Activated CD4-positive, alpha-beta T cell treated with anti-CD3 and anti-CD28 coated beads for 24 hours (primary cell): ENCODE data around the gene FOXD4L5.
"Not testable (repeated sequence)": the region's sequence is repeated elsewhere in the genome, so short reads cannot be mapped to it uniquely, and the experiment has no call there.

Experiments
- DNase-seq, 2 donors: peaks; one replicate each; pipeline ENCODE4 v3.0.0-alpha.2; 2020; ENCODE audit warnings: low read depth in 2 of 2

FOXD4L5 gene

DNA sequence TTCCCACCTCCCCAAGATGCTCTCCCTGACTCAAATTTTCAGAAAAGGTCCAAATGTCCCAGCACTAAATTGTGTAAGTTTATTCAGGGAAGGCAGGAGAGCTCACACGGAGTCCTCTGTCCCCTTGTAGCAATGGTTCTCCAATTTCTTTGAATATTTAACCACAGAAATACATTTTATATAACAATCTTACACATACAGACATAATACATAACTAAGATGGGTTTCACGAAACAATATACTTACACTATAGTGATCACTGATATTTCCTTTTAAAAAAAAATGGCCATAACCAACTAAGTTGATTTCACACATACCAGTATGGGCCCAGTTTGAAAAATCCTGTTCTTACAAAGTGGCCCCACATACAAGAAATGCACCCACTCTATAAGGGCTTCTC lies at the start of gene FOXD4L5:
TSS of gene FOXD4L5 (minus strand) at position 101 of the 400 bp plus-strand sequence. CDS start 832 bp downstream, outside the sequence.
- DNase-seq, result not testable (repeated sequence)

DNA sequence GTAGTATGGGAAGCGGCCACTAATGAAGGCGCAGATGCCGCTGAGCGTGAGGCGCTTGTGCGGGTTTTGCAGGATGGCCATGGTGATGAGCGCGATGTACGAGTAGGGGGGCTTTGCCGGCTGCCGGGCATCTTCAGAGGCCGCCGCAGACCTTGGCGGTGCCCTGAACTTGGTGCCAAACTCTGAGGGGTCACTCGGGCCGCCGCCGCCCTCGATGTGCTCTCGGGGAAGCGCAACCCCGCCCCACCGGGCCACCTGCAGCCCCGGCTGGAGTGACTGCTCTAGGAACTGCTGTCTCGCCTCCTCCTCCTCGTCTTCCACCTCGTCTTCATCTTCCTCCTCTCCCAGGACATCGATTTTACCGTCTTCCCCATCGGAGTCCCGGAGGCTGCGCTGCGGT lies 1.1 kb downstream of the FOXD4L5 start:
- not testable (repeated sequence) for DNase-seq

DNA sequence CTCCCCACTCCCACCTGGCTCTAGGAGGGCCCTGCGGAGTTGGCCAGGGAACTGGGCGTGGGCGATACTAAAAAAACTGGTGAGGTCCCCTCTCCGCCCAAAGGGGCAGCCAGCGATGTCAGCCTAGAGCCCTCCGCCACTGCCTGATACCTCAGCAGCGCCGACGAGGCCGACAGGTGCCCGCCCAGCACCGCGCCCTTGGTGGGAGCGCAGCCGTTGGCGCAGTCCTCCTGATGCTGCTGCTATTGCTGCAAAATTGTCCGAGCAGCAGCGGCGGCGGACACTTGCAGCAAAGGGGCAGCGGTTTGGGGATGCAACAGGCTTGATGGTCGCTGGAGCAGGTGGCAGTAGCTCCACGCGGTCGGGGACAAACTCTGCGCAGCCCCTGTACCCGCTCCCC lies 2.0 kb downstream of the FOXD4L5 start:
- DNase-seq, result not testable (repeated sequence)
